ENCODE measurements around the gene ING3. TPM values are rescaled to one million over a fixed set of nuclear protein-coding genes. Genes with fewer than 3 reads are reported as not detected.
"Not testable (repeated sequence)": the region's sequence is repeated elsewhere in the genome, so short reads cannot be mapped to it uniquely, and the experiment has no call there.

Gene ING3
- total RNA-seq, 1 donor from 2014 or later: 14.4 TPM

- no peak for DNase-seq (ENCODE audit: low spot score)
Observed at GRCh38 chr7:120951309-120951699, 727 bp downstream of the ING3 start.

- no peak for DNase-seq (ENCODE audit: low spot score)
Observed at GRCh38 chr7:120951826-120952225, 1.2 kb downstream of the ING3 start.

- DNase-seq (ENCODE audit: low spot score): no peak
Observed at GRCh38 chr7:120955577-120956149, 5.1 kb downstream of the ING3 start.

DNA sequence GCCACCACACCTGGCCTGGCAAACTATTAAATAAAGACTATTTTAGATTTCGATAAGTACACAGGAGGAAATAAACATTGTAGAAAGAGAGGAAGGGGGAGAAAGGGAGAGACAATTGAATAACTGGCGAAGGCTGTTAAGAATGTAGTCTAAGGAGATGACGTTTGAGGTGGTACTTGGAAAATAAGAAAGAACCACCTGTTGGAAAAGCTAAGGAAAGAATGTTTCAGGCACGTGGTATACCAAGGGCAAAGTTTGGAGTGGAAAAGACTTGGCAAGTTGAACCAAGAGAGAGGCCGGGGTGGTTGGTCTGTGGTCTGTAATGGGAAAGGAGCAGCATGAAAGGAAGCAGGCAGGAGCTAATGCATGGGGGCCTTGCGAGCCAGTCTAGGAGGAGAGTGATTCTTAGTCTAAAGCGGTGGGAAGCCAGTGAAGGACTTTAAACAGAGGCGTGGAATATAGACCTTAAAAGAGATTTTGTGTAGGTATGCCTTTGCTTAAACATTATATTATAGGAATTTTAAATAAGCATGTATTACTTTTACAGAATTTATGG is 9.4 kb downstream of the ING3 start:
- DNase-seq (ENCODE audit: low spot score): no peak

- DNase-seq (ENCODE audit: low spot score): no peak
Observed at GRCh38 chr7:120960714-120961113, 10.1 kb downstream of the ING3 start.

DNA sequence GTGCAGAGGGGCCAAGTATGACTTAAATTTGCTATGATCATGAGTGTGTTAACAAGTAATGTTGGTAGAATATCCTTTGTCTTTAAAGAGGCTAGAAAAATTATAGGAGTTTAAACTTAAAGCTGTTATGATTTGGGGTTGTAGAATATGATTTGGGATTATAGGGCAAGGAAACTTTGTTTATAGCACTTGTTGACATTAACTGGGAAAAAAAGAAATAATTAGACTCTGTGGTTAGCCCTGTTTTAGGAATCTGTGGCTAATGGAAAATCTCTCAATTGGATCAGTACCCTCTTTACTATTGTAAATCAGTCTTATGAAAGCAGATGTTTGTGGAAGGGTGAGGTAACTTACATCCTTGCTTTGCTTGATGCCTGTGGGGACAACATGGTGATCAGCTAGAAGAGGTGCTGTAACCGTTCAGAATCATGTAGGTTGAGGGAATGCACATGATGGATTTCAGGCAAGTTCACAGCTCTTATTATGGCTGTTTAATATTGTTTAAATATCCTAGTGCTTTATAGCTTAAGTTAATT is 11.1 kb downstream of the ING3 start:
- no peak for DNase-seq (ENCODE audit: low spot score)

GRCh38 chr7:120964088-120964487 is 13.5 kb downstream of the ING3 start:
- no peak for DNase-seq (ENCODE audit: low spot score)

GRCh38 chr7:120966961-120967360 is 16.4 kb downstream of the ING3 start:
- DNase-seq (ENCODE audit: low spot score): no peak

GRCh38 chr7:120973849-120974248 is 23.3 kb downstream of the ING3 start:
- no peak for DNase-seq (ENCODE audit: low spot score)

- no peak for DNase-seq (ENCODE audit: low spot score)
Observed at GRCh38 chr7:120979765-120980499, 29.4 kb downstream of the ING3 start.

- DNase-seq (ENCODE audit: low spot score): no peak
Observed at GRCh38 chr7:120981117-120981516, 30.5 kb downstream of the ING3 start.

DNA sequence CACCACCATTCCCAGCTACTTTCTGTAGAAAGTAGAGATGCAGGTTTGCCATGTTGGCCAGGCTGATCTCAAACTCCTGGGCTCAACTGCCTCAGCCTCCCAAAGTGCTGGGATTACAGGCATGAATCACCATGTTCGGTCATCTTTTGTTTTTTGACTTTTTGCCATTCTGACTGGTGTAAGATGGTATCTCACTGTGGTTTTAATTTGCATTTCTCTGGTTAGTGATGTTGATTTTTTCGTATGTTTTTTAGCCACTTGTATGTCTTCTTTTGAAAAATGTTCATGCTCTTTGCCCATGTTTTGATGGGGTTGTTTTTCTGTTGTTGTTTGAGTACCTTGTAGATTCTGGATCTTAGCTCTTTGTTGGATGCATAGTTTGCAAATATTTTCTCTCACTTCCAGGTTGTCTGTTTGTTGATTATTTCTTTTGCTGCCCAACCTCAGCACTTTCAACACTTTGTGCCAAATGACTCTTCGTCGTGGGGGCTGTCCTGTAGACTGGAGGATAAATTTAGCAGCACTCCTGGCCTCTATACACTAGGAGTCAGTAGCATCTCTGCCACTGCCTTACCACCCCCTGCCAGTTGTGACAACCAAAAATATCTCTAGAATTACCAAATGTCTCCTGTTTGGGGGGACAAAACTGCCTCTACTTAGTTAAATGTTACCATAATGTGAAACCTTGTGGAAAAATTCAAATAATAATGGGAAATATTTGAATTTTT is 31.5 kb downstream of the ING3 start:
- no peak for DNase-seq (ENCODE audit: low spot score)

DNA sequence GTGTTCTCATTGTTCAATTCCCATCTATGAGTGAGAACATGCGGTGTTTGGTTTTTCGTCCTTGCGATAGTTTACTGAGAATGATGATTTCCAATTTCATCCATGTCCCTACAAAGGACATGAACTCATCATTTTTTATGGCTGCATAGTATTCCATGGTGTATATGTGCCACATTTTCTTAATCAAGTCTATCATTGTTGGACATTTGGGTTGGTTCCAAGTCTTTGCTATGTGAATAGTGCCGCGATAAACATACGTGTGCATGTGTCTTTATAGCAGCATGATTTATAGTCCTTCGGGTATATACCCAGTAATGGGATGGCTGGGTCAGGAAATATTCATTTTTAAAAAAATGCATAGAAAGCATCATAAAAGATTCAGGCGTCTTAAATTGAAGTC is 33.0 kb downstream of the ING3 start:
- not testable (repeated sequence) for DNase-seq (ENCODE audit: low spot score)

DNA sequence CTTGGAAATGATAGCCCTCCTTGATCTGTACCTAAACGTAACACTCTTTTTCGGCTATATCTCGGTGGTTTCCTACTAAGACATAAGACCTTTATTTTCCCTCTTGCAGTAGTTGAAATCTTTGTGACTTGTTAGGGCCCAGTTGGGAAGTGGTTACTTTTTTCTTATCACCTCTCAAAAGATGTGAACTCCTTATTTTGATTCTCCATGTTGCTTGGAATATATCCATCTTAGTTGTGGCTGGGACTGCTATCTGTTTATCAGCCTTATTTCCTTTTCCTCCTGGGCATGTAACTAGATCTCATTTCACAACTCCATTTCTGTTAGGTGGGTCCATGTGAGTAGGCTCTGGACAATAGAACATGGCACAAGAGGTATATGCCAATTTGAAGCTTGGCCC is 33.8 kb downstream of the ING3 start:
- DNase-seq (ENCODE audit: low spot score): no peak

GRCh38 chr7:120985130-120985758 is 34.7 kb downstream of the ING3 start:
- DNase-seq (ENCODE audit: low spot score): no peak

GRCh38 chr7:120985839-120986238 is 35.3 kb downstream of the ING3 start:
- no peak for DNase-seq (ENCODE audit: low spot score)

DNA sequence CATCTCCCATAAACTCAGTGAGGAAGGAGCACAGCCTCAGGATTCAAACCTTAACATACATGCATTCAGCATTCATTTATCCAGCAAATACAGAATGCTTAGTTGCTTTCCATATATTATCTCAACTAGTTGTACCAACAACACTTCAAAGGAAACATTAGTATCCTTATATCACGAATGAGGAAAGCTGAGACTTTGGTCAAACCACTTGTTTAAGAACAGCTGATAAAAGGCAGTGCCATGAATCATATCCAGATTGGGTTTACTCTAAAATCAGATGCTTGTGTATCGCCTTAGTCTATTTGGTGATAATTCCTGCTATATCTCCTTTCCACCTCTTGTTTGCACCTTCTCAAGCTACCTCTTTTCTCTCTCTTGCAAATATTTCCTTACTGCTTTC is 36.1 kb downstream of the ING3 start:
- DNase-seq (ENCODE audit: low spot score): no peak

- DNase-seq (ENCODE audit: low spot score): no peak
Observed at GRCh38 chr7:120987280-120987679, 36.7 kb downstream of the ING3 start.

DNA sequence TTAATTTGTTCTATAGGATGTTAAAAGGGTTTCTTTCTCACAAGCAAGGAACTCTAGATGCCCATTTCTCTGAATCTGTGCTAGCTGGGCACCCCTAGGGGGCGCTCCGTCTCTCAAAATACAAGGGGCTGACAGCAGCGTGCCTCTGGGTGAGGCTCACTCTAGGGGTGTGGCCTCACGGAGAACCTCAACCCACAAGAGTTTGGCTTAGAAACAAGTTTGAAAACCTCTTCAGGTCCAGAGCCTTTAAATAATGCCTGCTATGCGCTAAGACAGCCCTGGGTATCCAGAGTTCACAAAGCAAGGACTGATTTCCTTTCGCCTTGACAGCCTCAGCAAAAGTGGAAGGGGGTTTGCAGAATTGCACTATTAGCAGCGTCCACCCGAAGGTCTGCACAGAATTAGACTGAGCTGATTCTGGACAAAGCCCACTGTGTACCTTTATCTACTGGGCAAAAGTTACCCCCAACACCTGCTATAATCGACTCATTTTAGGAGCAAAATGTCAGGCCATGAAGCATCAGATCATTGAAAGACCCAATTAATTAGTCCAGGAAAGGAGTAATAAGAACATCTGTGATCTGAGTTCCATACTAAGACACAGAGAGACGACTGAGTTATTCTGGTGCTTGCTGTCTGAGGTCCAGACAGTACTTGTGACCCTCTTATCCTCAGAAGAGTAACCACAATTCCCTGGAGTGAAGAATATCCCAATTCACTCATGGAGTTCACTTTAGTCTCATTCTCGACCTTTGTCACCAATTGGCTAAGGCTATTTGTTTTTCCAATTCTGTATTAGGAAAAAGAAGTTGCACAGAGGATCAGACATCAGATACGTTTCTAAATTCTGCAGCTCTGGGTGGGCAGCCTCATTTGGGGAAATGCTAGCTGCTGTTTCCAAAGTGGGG is 37.4 kb downstream of the ING3 start:
- peak; percentile 91 for DNase-seq (ENCODE audit: low spot score)

- peak; percentile 74 for DNase-seq (ENCODE audit: low spot score)
Observed at GRCh38 chr7:120988591-120989256, 38.1 kb downstream of the ING3 start, which contains the start of gene CPED1. TSS of gene CPED1 (plus strand) at chr7:120988711. CDS start at chr7:120989622, 911 bp downstream.

Data from mucosa of gallbladder (tissue), 1 donor.